Measurements from ENCODE around the gene IFIT2. TPM values are rescaled to one million over a fixed set of nuclear protein-coding genes. Genes with fewer than 3 reads are reported as not detected.

The IFIT2 gene
- polyA plus RNA-seq, 3 donors: 9.7 to 25.2 (median 15.5) TPM

DNA sequence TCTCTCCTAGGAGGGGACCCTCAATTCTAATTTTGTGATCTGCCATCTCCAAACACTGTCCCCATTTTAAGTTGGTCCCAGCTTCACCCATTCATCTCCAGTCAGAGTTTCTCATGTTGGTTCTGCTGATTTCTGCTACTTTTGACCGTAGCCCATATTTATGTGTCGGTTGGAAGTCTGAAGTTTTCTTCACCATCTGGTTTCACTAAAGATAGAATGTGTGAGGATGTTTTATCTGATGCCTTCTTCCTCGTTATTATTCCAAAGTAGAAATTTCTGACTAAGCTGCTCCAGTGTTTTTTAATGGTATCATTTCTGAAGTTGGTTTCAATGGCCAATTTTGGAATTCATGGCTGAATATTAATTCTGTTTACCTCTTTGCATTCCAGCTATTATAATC, 21.3 kb upstream of the IFIT2 start:
- Mint-ChIP-seq H3K27ac (no peak overlapping the region), H3K4me3 (no peak overlapping the region), H3K27me3 (ENCODE audit: low read depth in 3 of 3) (no peaks in the 10 kb centered on the region), H3K9me3 (no peaks in the 10 kb centered on the region), H3K36me3 (no peaks in the 10 kb centered on the region), H3K4me1 (peaks cover 8% of the 10 kb centered on the region)
- Histone ChIP-seq H4K20me1 (ENCODE audit: insufficient read depth, low read length) (no peaks in the 10 kb centered on the region), H3K4me3 (replicated peaks in 1 of 3; ENCODE audit: low read depth in 2 of 3, low read length in 3 of 3) (no peak overlapping the region), H3K36me3 (replicated peaks in 1 of 2; ENCODE audit: control insufficient read depth in 1 of 2, insufficient read depth in 2 of 2, low read length in 2 of 2) (no peaks in the 10 kb centered on the region), H3K9me3 (replicated peaks in 1 of 2; ENCODE audit: control insufficient read depth in 1 of 2, insufficient read depth in 1 of 2, low read length in 2 of 2) (no peaks in the 10 kb centered on the region), H3K27me3 (ENCODE audit: control insufficient read depth in 2 of 2, insufficient read depth in 2 of 2, low read length in 2 of 2) (no peaks in the 10 kb centered on the region), H3K27ac (ENCODE audit: low read depth in 1 of 2, low read length in 2 of 2) (no peak overlapping the region), H3K9ac (ENCODE audit: insufficient read depth, low read length, poor library complexity, severe bottlenecking) (no peak overlapping the region), H3K4me2 (replicated peaks; ENCODE audit: extremely low read depth, low read length, poor library complexity, severe bottlenecking) (no peak overlapping the region), H3K4me1 (ENCODE audit: control insufficient read depth in 1 of 2, insufficient read depth in 2 of 2, low read length in 2 of 2) (no peaks in the 10 kb centered on the region), H3K79me2 (ENCODE audit: insufficient read depth, low read length) (no peaks in the 10 kb centered on the region), H2AFZ (ENCODE audit: insufficient read depth, low read depth, low read length, poor library complexity, severe bottlenecking) (no peak overlapping the region)
- TF ChIP-seq, protein P1, sequence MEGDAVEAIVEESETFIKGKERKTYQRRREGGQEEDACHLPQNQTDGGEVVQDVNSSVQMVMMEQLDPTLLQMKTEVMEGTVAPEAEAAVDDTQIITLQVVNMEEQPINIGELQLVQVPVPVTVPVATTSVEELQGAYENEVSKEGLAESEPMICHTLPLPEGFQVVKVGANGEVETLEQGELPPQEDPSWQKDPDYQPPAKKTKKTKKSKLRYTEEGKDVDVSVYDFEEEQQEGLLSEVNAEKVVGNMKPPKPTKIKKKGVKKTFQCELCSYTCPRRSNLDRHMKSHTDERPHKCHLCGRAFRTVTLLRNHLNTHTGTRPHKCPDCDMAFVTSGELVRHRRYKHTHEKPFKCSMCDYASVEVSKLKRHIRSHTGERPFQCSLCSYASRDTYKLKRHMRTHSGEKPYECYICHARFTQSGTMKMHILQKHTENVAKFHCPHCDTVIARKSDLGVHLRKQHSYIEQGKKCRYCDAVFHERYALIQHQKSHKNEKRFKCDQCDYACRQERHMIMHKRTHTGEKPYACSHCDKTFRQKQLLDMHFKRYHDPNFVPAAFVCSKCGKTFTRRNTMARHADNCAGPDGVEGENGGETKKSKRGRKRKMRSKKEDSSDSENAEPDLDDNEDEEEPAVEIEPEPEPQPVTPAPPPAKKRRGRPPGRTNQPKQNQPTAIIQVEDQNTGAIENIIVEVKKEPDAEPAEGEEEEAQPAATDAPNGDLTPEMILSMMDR (IDR thresholded peaks at IDR 0.05): no peak
- DNase-seq: no peak
- WGBS (ENCODE audit: insufficient coverage): 100% methylated on average over 1 of the region's 3 CpGs
- intact Hi-C loops (cut with micrococcal nuclease): no loop called here

DNA sequence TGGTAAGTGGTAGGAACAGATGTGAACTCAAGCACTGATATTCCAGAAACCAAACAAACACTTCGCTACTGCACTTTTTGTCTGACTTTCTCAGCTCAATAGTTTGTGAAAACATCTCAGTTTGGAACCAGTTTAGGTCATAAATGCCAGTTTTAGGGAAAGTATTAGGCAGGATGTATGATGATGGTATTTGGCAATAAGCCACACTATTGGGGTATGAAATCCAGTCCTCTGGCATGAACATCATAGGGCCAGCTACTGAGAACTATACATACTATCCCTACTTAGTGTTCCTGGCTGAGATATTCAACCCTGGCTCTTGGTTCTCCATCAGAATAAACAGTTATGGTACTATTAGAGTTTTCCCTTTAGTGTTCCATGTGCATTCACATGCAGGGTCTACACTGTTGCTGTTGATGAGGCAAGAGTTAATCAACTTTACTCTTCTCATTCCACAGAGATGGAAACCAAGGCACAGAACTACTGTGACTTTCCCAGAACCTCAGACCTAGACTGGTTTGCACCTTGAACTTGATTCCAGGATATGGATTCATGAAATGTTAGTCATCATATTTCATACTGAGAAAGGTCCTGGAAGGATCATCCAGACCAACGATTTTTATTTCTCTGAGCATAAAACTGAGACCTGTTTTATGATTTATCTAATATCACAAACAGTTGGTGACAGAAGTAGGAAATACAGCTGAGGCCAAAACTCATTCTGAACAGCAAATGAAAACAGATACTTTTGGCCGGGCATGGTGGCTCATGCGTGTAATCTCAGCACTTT, 20.0 kb upstream of the IFIT2 start:
- no peak overlapping the region for H3K4me3 ChIP-seq (replicated peaks in 1 of 3; ENCODE audit: low read depth in 2 of 3, low read length in 3 of 3)
- no peak overlapping the region for H2AFZ ChIP-seq (ENCODE audit: insufficient read depth, low read depth, low read length, poor library complexity, severe bottlenecking)
- no peak overlapping the region for H3K4me2 ChIP-seq (replicated peaks; ENCODE audit: extremely low read depth, low read length, poor library complexity, severe bottlenecking)
- Mint-ChIP-seq H3K36me3 (no peaks in the 10 kb centered on the region), H3K4me1 (peaks cover 8% of the 10 kb centered on the region), H3K4me3 (no peak overlapping the region), H3K27me3 (ENCODE audit: low read depth in 3 of 3) (peaks cover 0 to 2% (median 0%) of the 10 kb centered on the region in 3 donors), H3K27ac (no peak overlapping the region), H3K9me3 (peaks cover 0 to 3% (median 0%) of the 10 kb centered on the region in 7 donors)
- DNase-seq: no peak
- intact Hi-C loops (cut with micrococcal nuclease): no loop called here
- H3K79me2 ChIP-seq (ENCODE audit: insufficient read depth, low read length): no peaks in the 10 kb centered on the region
- no peaks in the 10 kb centered on the region for H3K27me3 ChIP-seq (ENCODE audit: control insufficient read depth in 2 of 2, insufficient read depth in 2 of 2, low read length in 2 of 2)
- no peaks in the 10 kb centered on the region for H3K4me1 ChIP-seq (ENCODE audit: control insufficient read depth in 1 of 2, insufficient read depth in 2 of 2, low read length in 2 of 2)
- WGBS (ENCODE audit: insufficient coverage): 100% methylated on average over 2 of the region's 4 CpGs
- no peaks in the 10 kb centered on the region for H3K9me3 ChIP-seq (replicated peaks in 1 of 2; ENCODE audit: control insufficient read depth in 1 of 2, insufficient read depth in 1 of 2, low read length in 2 of 2)
- H4K20me1 ChIP-seq (ENCODE audit: insufficient read depth, low read length): no peaks in the 10 kb centered on the region
- H3K27ac ChIP-seq (ENCODE audit: low read depth in 1 of 2, low read length in 2 of 2): no peak overlapping the region
- H3K36me3 ChIP-seq (replicated peaks in 1 of 2; ENCODE audit: control insufficient read depth in 1 of 2, insufficient read depth in 2 of 2, low read length in 2 of 2): no peaks in the 10 kb centered on the region
- H3K9ac ChIP-seq (ENCODE audit: insufficient read depth, low read length, poor library complexity, severe bottlenecking): no peak overlapping the region
- TF ChIP-seq, protein P1 (IDR thresholded peaks at IDR 0.05): no peak

Data from CD14-positive monocyte (primary cell).